SU-DHL-6 (cell line): Measurements from ENCODE around the gene POU5F2.

Experiments used
- H2AFZ ChIP-seq: fragments of 200-600 bp; sonication (generic); 2 replicates; pipeline ENCODE4 v1.6.1; 2014; ENCODE audit warnings: low read depth, mild to moderate bottlenecking, moderate library complexity, mixed read lengths, antibody characterized with exemption, low read length; ENCODE audit not compliant: severe bottlenecking
- H3F3A ChIP-seq: fragments of 200-600 bp; shearing (Covaris generic); 2 replicates; pipeline ENCODE4 v1.6.0; 2016; ENCODE audit warnings: antibody characterized with exemption, mild to moderate bottlenecking; ENCODE audit not compliant: insufficient read depth
- H3K27ac ChIP-seq: fragments of 200-600 bp; sonication (generic); 2 replicates; pipeline ENCODE4 v1.5.1; 2016; ENCODE audit warnings: low read depth, mild to moderate bottlenecking, low read length, moderate library complexity, mixed read lengths
- H3K27me3 ChIP-seq: fragments of 200-600 bp; sonication (generic), shearing (Covaris generic); 2 replicates; pipeline ENCODE4 v1.6.0; 2014; ENCODE audit warnings: mild to moderate bottlenecking, low read length
- H3K36me3 ChIP-seq: fragments of 200-600 bp; sonication (generic); 2 replicates; pipeline ENCODE4 v1.6.1; 2014; ENCODE audit warnings: mild to moderate bottlenecking, low read length, mixed read lengths
- H3K4me2 ChIP-seq: fragments of 300-600, 200-600 bp; shearing (Covaris generic), sonication (generic); 2 replicates; pipeline ENCODE4 v1.6.0; 2014; ENCODE audit warnings: low read length, low read depth, mild to moderate bottlenecking; ENCODE audit not compliant: poor library complexity, severe bottlenecking
- H3K4me3 ChIP-seq: fragments of 200-600 bp; sonication (generic); 2 replicates; pipeline ENCODE4 v1.5.1; 2014; ENCODE audit warnings: antibody characterized with exemption, low read length, mild to moderate bottlenecking, mixed read lengths; ENCODE audit not compliant: insufficient read depth, poor library complexity, severe bottlenecking
- H3K79me2 ChIP-seq: fragments of 200-600 bp; sonication (generic); 2 replicates; pipeline ENCODE4 v1.6.1; 2014; ENCODE audit warnings: mild to moderate bottlenecking, low read length, moderate library complexity; ENCODE audit not compliant: insufficient read depth
- H3K9ac ChIP-seq: fragments of 200-600 bp; sonication (generic); 2 replicates; pipeline ENCODE4 v1.7.0; 2014; ENCODE audit warnings: mild to moderate bottlenecking, low read length
- H3K9me2 ChIP-seq: fragments of 200-600 bp; sonication (generic); replicated peaks from 2 replicates; pipeline ENCODE4 v1.6.1; 2014; ENCODE audit warnings: low read length; ENCODE audit not compliant: insufficient read depth
- H3K9me3 ChIP-seq: fragments of 200-600 bp; sonication (generic); 2 replicates; pipeline ENCODE4 v1.6.1; 2014; ENCODE audit warnings: low read length, mixed read lengths; ENCODE audit not compliant: insufficient read depth
- H4K20me1 ChIP-seq: fragments of 200-600 bp; sonication (generic); 2 replicates; pipeline ENCODE4 v1.6.1; 2014; ENCODE audit warnings: low read depth, mild to moderate bottlenecking, antibody characterized with exemption, low read length, moderate library complexity, mixed read lengths
- EZH2phosphoT487 ChIP-seq: fragments of 200-600 bp; sonication (generic), shearing (Covaris generic); conservative IDR thresholded peaks from 2 replicates; pipeline ENCODE4 v1.6.1; 2018; ENCODE audit warnings: mild to moderate bottlenecking, antibody characterized with exemption, low read length, moderate library complexity, mixed read lengths
- TF ChIP-seq, protein P1 (sequence below): fragments of 200-600 bp; sonication (generic); IDR thresholded peaks from one replicate; pipeline ENCODE4 v1.5.1; 2017; ENCODE audit warnings: antibody characterized with exemption, mild to moderate bottlenecking, low read length, moderate library complexity; ENCODE audit not compliant: insufficient read depth, poor library complexity, severe bottlenecking

The POU5F2 gene

DNA sequence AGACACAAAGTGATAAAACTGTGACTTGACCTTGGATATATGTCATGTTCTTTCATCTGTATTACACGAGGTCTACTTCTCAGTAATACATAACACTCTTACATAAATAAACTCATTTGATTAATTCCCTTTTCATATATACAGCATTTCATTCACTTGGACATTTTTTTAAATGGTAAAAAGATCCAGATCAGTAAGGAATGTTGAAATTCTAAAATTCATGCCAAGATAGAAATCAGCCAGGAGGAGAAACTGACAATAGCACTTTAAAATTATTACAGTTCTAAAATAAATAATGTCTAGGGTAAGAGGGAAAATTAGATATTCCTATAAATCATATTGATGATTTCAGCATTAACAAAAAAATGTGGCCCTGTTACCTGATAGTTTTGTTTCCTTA lies 46.2 kb upstream of the POU5F2 start:
- Histone ChIP-seq H3K36me3 (no peaks in the 10 kb centered on the region), H3K27me3 (no peaks in the 10 kb centered on the region), H3K9me3 (no peaks in the 10 kb centered on the region), H3K9ac (no peak overlapping the region), H3K79me2 (no peaks in the 10 kb centered on the region), H3K4me2 (no peak overlapping the region), H3K4me3 (no peak overlapping the region), H2AFZ (no peak overlapping the region), H3K9me2 (no peaks in the 10 kb centered on the region), H3F3A (no peaks in the 10 kb centered on the region), H4K20me1 (no peaks in the 10 kb centered on the region), H3K27ac (no peak overlapping the region)
- no peak for TF ChIP-seq EZH2phosphoT487
- TF ChIP-seq, protein P1, sequence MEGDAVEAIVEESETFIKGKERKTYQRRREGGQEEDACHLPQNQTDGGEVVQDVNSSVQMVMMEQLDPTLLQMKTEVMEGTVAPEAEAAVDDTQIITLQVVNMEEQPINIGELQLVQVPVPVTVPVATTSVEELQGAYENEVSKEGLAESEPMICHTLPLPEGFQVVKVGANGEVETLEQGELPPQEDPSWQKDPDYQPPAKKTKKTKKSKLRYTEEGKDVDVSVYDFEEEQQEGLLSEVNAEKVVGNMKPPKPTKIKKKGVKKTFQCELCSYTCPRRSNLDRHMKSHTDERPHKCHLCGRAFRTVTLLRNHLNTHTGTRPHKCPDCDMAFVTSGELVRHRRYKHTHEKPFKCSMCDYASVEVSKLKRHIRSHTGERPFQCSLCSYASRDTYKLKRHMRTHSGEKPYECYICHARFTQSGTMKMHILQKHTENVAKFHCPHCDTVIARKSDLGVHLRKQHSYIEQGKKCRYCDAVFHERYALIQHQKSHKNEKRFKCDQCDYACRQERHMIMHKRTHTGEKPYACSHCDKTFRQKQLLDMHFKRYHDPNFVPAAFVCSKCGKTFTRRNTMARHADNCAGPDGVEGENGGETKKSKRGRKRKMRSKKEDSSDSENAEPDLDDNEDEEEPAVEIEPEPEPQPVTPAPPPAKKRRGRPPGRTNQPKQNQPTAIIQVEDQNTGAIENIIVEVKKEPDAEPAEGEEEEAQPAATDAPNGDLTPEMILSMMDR = no peak

DNA sequence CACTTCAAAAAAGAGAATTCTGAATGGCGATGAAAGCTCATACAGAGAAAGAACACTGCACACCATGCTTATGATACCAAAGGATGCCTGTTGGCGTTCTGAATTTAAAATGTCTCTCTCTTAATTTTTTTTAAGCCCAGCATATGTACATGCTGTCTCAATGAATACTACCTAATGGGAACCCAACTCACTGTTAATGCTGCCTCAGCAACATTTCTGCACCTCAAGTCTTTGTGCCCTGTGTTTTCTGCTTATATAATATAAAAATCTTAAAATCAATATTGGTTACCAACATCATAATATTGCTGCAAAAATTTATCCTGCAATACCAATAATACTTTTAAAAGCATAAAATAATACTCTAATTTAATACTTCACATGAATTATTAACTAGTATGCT lies 44.1 kb upstream of the POU5F2 start:
- no peak overlapping the region for H3K27ac ChIP-seq
- no peaks in the 10 kb centered on the region for H3K27me3 ChIP-seq
- no peak overlapping the region for H2AFZ ChIP-seq
- no peak overlapping the region for H3K9ac ChIP-seq
- H3K36me3 ChIP-seq = no peaks in the 10 kb centered on the region
- H3K4me3 ChIP-seq = no peak overlapping the region
- TF ChIP-seq EZH2phosphoT487 = no peak
- TF ChIP-seq, protein P1 = no peak
- H3F3A ChIP-seq = no peaks in the 10 kb centered on the region
- H3K79me2 ChIP-seq = no peaks in the 10 kb centered on the region
- no peaks in the 10 kb centered on the region for H3K9me3 ChIP-seq
- H3K9me2 ChIP-seq = no peaks in the 10 kb centered on the region
- no peak overlapping the region for H3K4me2 ChIP-seq
- no peaks in the 10 kb centered on the region for H4K20me1 ChIP-seq

DNA sequence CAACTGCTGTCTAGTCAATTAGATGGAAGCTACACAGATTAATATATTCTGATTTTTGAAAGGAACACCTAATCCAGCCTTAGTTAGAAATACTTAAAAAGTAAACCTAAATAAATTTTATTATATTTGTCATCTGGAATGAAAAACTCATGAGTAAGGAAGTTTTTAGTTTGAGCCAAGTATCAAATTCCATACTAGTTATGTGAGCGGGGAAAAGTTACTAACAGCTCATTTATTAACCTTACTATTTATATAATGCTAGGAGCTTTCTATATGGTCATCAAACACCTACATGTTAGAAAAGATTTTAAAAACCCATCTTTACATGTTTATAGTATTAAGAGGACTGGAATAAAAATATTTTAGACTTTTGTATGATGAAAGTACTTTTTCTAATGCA lies 41.6 kb upstream of the POU5F2 start:
- Histone ChIP-seq H4K20me1 (no peaks in the 10 kb centered on the region), H3F3A (no peaks in the 10 kb centered on the region), H3K4me3 (no peak overlapping the region), H3K9me2 (no peaks in the 10 kb centered on the region), H3K4me2 (no peak overlapping the region), H3K9me3 (no peaks in the 10 kb centered on the region), H3K27ac (no peak overlapping the region), H3K27me3 (no peaks in the 10 kb centered on the region), H3K36me3 (no peaks in the 10 kb centered on the region), H3K79me2 (no peaks in the 10 kb centered on the region), H3K9ac (no peak overlapping the region), H2AFZ (no peak overlapping the region)
- TF ChIP-seq EZH2phosphoT487 = no peak
- TF ChIP-seq, protein P1 = no peak
